ENCODE data around the gene SRPX2.
"Not testable (repeated sequence)": the region's sequence is repeated elsewhere in the genome, so short reads cannot be mapped to it uniquely, and the experiment has no call there.

Gene SRPX2

GRCh38 chrX:100717363-100717762, 73.4 kb downstream of the SRPX2 start:
- H3K4me1 Mint-ChIP-seq = no peaks in the 10 kb centered on the region
- H3K4me3 Mint-ChIP-seq = no peak overlapping the region
- ATAC-seq (no peak), DNase-seq (no peak)
- no peak overlapping the region for H3K27ac Mint-ChIP-seq
- peaks cover 0 to 3% of the 10 kb centered on the region in 2 donors for H3K9me3 Mint-ChIP-seq
- H3K27me3 Mint-ChIP-seq = peaks cover 8% of the 10 kb centered on the region

GRCh38 chrX:100719139-100719538, 75.1 kb downstream of the SRPX2 start:
- no peaks in the 10 kb centered on the region for H3K4me1 Mint-ChIP-seq
- no peak for ATAC-seq
- peaks cover 0 to 7% of the 10 kb centered on the region in 2 donors for H3K9me3 Mint-ChIP-seq
- peaks cover 10% of the 10 kb centered on the region for H3K27me3 Mint-ChIP-seq
- H3K27ac Mint-ChIP-seq = no peak overlapping the region
- DNase-seq = no peak
- no peak overlapping the region for H3K4me3 Mint-ChIP-seq

GRCh38 chrX:100720301-100720700, 76.3 kb downstream of the SRPX2 start:
- Mint-ChIP-seq H3K27ac (no peak overlapping the region), H3K9me3 (peaks cover 0 to 7% of the 10 kb centered on the region in 2 donors), H3K27me3 (peaks cover 10% of the 10 kb centered on the region), H3K4me1 (no peaks in the 10 kb centered on the region), H3K4me3 (no peak overlapping the region)
- DNase-seq (no peak), ATAC-seq (no peak)

- no peak for ATAC-seq
- Mint-ChIP-seq H3K27ac (no peak overlapping the region), H3K4me3 (no peak overlapping the region), H3K27me3 (peaks cover 15% of the 10 kb centered on the region), H3K9me3 (peaks cover 0 to 7% of the 10 kb centered on the region in 2 donors), H3K4me1 (no peaks in the 10 kb centered on the region)
- no peak for DNase-seq
These were observed 77.3 kb downstream of the SRPX2 start for GRCh38 chrX:100721328-100721727.

GRCh38 chrX:100724006-100724405, 80.0 kb downstream of the SRPX2 start:
- not testable (repeated sequence) for ATAC-seq, H3K9me3 Mint-ChIP-seq, H3K27ac Mint-ChIP-seq, H3K4me3 Mint-ChIP-seq, DNase-seq, H3K4me1 Mint-ChIP-seq
- peaks cover 40% of the 10 kb centered on the region for H3K27me3 Mint-ChIP-seq
